Esophagus muscularis mucosa (tissue), 4 donors: ENCODE results near the gene CTH.

Experiments
- CTCF ChIP-seq, 3 experiments: fragments of 200-600 bp in 2 of 3; fragments of 450-650 bp in 1 of 3; sonication (generic) in 2 of 3; IDR thresholded peaks; one replicate each; pipeline ENCODE4 v1.5.1; 2017 to 2019; ENCODE audit warnings: antibody characterized with exemption in 3 of 3, mild to moderate bottlenecking in 2 of 3, moderate library complexity in 1 of 3
- EP300 ChIP-seq: sonication (generic); formaldehyde crosslinking; IDR thresholded peaks from one replicate; pipeline ENCODE4 v1.6.1; 2017; ENCODE audit warnings: antibody characterized with exemption
- POLR2A ChIP-seq: fragments of 450-650 bp; IDR thresholded peaks from one replicate; pipeline ENCODE4 v1.6.1; 2017; ENCODE audit warnings: antibody characterized with exemption, moderate library complexity, mild to moderate bottlenecking, low read depth
- POLR2AphosphoS5 ChIP-seq, 2 donors: sonication (generic); formaldehyde crosslinking; IDR thresholded peaks; one replicate each; pipeline ENCODE4 v1.6.1; 2017; ENCODE audit warnings: antibody characterized with exemption in 2 of 2

DNA sequence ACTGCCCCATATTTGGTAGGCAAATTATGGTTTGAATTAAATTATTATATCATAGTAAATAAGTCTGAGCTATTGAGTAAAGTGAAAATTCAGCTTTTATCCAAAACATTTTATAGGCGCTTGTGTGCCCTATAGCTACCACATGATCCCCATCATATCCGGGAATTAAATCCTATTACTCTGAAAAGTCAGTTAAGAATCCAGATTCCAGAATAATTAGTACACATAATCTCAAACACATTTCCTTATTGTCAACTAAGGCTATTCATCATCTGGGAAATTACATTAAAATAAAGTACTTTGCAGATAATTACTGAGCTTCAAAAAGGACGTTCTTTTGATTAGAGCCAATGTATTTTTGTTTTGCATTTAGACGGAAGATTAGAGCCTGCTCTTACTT lies 72.3 kb downstream of the CTH start:
- TF ChIP-seq POLR2A (no peak), CTCF (IDR thresholded peaks at IDR 0.05) (no peak), EP300 (no peak), POLR2AphosphoS5 (IDR thresholded peaks at IDR 0.05) (no peak)
